K562 (cell line): ENCODE data around the gene GPR37L1.

Source experiments
- HES1 ChIP-seq: fragments of 450-650 bp; IDR thresholded peaks from 2 replicates; pipeline ENCODE4 v1.6.1; 2016; ENCODE audit warnings: low read depth, mild to moderate bottlenecking, moderate library complexity
- KLF6 ChIP-seq: fragments of 250-450 bp; sonication (Bioruptor Pico); IDR thresholded peaks from 2 replicates; pipeline ENCODE4 v1.4.0; 2020; ENCODE audit warnings: mild to moderate bottlenecking, moderate library complexity, borderline replicate concordance
- MEF2A ChIP-seq: IDR thresholded peaks from 2 replicates; pipeline ENCODE4 v1.6.1; 2011; ENCODE audit warnings: low read depth, mild to moderate bottlenecking, low read length, moderate library complexity; ENCODE audit not compliant: control insufficient read depth
- RAD21 ChIP-seq, 2 experiments: fragments of 250-450 bp in 1 of 2; fragments of 450-650 bp in 1 of 2; sonication (Bioruptor Pico) in 1 of 2; formaldehyde crosslinking in 1 of 2; IDR thresholded peaks in 1 of 2; conservative IDR thresholded peaks in 1 of 2; 2 replicates each; pipeline versions ENCODE4 v1.4.0 to v1.8.0; 2020 to 2022; ENCODE audit warnings: mild to moderate bottlenecking in 2 of 2, moderate library complexity in 1 of 2
- SRF ChIP-seq, 2 experiments: fragments of 250-450, 450-650 bp in 1 of 2; sonication (Bioruptor Pico) in 1 of 2; sonication (generic) in 1 of 2; formaldehyde crosslinking; IDR thresholded peaks; 2 replicates each; pipeline versions ENCODE4 v1.5.0 to v1.5.1; 2020 to 2022; ENCODE audit warnings: mild to moderate bottlenecking in 1 of 2, missing genetic modification reagents in 1 of 2
- TBP ChIP-seq: optimal IDR thresholded peaks from 2 replicates; pipeline ENCODE3; 2011; ENCODE audit warnings: low read depth, low read length, improper control_type of control experiment
- ZC3H4 ChIP-seq: sonication (generic); formaldehyde crosslinking; IDR thresholded peaks from 2 replicates; pipeline ENCODE4 v1.9.0; 2021; ENCODE audit warnings: missing genetic modification reagents, borderline replicate concordance
- ZFP36 ChIP-seq: fragments of 150-350 bp; IDR thresholded peaks from 2 replicates; pipeline ENCODE4 v1.6.1; 2018; ENCODE audit warnings: low read length, low read depth; ENCODE audit not compliant: partially characterized antibody
- ZNF253 ChIP-seq: fragments of 250-450 bp; sonication (Bioruptor Pico); conservative IDR thresholded peaks from 2 replicates; pipeline ENCODE4 v1.6.1; 2021; ENCODE audit warnings: mild to moderate bottlenecking
- ZNF561 ChIP-seq: fragments of 450-650 bp; formaldehyde crosslinking; conservative IDR thresholded peaks from 2 replicates; pipeline ENCODE4 v1.4.0; 2020; ENCODE audit warnings: mild to moderate bottlenecking, moderate library complexity
- TF ChIP-seq, protein P1 (sequence below), 3 experiments: IDR thresholded peaks in 2 of 3; conservative IDR thresholded peaks in 1 of 3; 2 replicates each; pipeline ENCODE4 v1.5.1; 2011 to 2012; ENCODE audit warnings: low read length in 3 of 3, mild to moderate bottlenecking in 3 of 3, control low read depth in 2 of 3, improper control_type of control experiment in 1 of 3, inconsistent platforms in 1 of 3, low read depth in 1 of 3, mixed read lengths in 1 of 3, moderate library complexity in 1 of 3; ENCODE audit not compliant: insufficient read depth in 2 of 3

DNA sequence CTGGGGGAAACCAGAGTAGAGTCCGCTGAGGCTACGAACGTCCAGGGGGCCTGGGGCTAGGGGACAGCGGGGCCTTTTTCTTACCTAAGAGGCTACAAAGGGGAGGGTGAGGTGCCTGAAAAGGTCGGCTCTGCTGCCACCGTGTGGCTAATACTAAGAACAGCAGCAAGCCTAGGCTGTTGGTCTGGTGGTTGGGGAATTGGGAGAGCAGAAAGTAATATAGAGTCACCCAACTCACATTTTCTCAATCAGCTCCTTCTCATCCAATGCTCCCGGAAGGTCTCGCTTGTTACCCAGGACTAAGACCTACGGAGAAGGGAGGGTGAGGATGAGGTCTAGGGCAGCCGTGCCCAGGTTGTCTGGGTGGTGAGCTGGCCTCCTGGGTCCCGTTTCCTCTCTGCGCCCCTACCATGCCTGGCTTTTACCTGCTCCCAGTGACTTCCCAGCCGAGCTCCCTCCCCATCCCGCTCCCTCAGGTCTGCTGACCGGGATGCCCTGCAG is 12.6 kb downstream of the GPR37L1 start:
- TF ChIP-seq RAD21 (CRISPR knock-in tag; conservative IDR thresholded peaks at IDR 0.05 in 1 of 2, IDR thresholded peaks at IDR 0.05 in 1 of 2) = peak; percentile 65 to 70
- TF ChIP-seq SRF (CRISPR knock-in tag; IDR thresholded peaks at IDR 0.05) = no peak
- no peak for TF ChIP-seq ZFP36
- TF ChIP-seq KLF6 (CRISPR knock-in tag) = no peak
- TF ChIP-seq ZC3H4 = no peak
- TF ChIP-seq ZNF561 (CRISPR knock-in tag) = no peak
- TF ChIP-seq HES1 = no peak
- TF ChIP-seq MEF2A = no peak
- no peak for TF ChIP-seq TBP
- TF ChIP-seq, protein P1, sequence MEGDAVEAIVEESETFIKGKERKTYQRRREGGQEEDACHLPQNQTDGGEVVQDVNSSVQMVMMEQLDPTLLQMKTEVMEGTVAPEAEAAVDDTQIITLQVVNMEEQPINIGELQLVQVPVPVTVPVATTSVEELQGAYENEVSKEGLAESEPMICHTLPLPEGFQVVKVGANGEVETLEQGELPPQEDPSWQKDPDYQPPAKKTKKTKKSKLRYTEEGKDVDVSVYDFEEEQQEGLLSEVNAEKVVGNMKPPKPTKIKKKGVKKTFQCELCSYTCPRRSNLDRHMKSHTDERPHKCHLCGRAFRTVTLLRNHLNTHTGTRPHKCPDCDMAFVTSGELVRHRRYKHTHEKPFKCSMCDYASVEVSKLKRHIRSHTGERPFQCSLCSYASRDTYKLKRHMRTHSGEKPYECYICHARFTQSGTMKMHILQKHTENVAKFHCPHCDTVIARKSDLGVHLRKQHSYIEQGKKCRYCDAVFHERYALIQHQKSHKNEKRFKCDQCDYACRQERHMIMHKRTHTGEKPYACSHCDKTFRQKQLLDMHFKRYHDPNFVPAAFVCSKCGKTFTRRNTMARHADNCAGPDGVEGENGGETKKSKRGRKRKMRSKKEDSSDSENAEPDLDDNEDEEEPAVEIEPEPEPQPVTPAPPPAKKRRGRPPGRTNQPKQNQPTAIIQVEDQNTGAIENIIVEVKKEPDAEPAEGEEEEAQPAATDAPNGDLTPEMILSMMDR (IDR thresholded peaks at IDR 0.05 in 2 of 3, conservative IDR thresholded peaks at IDR 0.05 in 1 of 3; ENCODE audit: insufficient read depth in 2 of 3, low read depth in 1 of 3, low read length in 3 of 3) = peak; percentile 83 to 95 (median 86)
- no peak for TF ChIP-seq ZNF253 (CRISPR knock-in tag)
